Spleen (tissue), 7 donors: Measurements from ENCODE around the gene ATG9A.

Source experiments
- POLR2A ChIP-seq, 3 donors: fragments of 450-650 bp; IDR thresholded peaks; one replicate each; pipeline ENCODE4 v1.5.1; 2017; ENCODE audit warnings: antibody characterized with exemption in 3 of 3, mild to moderate bottlenecking in 1 of 3
- POLR2AphosphoS5 ChIP-seq, 3 donors: sonication (generic); formaldehyde crosslinking; IDR thresholded peaks; one replicate each; pipeline ENCODE4 v1.5.1; 2017; ENCODE audit warnings: antibody characterized with exemption in 3 of 3
- TF ChIP-seq, protein P1 (sequence below), 11 experiments: fragments of 200-600 bp in 7 of 11; fragments of 450-650 bp in 4 of 11; sonication (generic) in 4 of 11; IDR thresholded peaks in 8 of 11; conservative IDR thresholded peaks in 3 of 11; 1 replicate in 7 of 11; 2 replicates in 4 of 11; pipeline versions ENCODE4 v1.4.0 to v1.8.0; 2016 to 2021; ENCODE audit warnings: antibody characterized with exemption in 11 of 11, inconsistent platforms in 4 of 11, mild to moderate bottlenecking in 1 of 11
- donor health status: DM: no; HTN: no; CAD: no; lungs with moderate emphysema.
- donor health status: DM: no; HTN: no; CAD: no.
- donor health status: DM: no; HTN: no; CAD: no.

- TF ChIP-seq, protein P1, sequence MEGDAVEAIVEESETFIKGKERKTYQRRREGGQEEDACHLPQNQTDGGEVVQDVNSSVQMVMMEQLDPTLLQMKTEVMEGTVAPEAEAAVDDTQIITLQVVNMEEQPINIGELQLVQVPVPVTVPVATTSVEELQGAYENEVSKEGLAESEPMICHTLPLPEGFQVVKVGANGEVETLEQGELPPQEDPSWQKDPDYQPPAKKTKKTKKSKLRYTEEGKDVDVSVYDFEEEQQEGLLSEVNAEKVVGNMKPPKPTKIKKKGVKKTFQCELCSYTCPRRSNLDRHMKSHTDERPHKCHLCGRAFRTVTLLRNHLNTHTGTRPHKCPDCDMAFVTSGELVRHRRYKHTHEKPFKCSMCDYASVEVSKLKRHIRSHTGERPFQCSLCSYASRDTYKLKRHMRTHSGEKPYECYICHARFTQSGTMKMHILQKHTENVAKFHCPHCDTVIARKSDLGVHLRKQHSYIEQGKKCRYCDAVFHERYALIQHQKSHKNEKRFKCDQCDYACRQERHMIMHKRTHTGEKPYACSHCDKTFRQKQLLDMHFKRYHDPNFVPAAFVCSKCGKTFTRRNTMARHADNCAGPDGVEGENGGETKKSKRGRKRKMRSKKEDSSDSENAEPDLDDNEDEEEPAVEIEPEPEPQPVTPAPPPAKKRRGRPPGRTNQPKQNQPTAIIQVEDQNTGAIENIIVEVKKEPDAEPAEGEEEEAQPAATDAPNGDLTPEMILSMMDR (IDR thresholded peaks at IDR 0.05 in 8 of 11, conservative IDR thresholded peaks at IDR 0.05 in 3 of 11) = no peak
- no peak for TF ChIP-seq POLR2A (IDR thresholded peaks at IDR 0.05)
- no peak for TF ChIP-seq POLR2AphosphoS5 (IDR thresholded peaks at IDR 0.05)
Observed at GRCh38 chr2:219205165-219205538, 24.3 kb downstream of the ATG9A start.
